ENCODE measurements around the gene SAAL1.

- no peak for TF ChIP-seq POLR2A (IDR thresholded peaks at IDR 0.05)
- TF ChIP-seq, protein P1, sequence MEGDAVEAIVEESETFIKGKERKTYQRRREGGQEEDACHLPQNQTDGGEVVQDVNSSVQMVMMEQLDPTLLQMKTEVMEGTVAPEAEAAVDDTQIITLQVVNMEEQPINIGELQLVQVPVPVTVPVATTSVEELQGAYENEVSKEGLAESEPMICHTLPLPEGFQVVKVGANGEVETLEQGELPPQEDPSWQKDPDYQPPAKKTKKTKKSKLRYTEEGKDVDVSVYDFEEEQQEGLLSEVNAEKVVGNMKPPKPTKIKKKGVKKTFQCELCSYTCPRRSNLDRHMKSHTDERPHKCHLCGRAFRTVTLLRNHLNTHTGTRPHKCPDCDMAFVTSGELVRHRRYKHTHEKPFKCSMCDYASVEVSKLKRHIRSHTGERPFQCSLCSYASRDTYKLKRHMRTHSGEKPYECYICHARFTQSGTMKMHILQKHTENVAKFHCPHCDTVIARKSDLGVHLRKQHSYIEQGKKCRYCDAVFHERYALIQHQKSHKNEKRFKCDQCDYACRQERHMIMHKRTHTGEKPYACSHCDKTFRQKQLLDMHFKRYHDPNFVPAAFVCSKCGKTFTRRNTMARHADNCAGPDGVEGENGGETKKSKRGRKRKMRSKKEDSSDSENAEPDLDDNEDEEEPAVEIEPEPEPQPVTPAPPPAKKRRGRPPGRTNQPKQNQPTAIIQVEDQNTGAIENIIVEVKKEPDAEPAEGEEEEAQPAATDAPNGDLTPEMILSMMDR (IDR thresholded peaks at IDR 0.05): no peak
Observed at GRCh38 chr11:18063125-18063524, 42.8 kb downstream of the SAAL1 start.
